Vein endothelial cell (primary cell): ENCODE measurements around the gene RIPOR3. TPM values are rescaled to one million over a fixed set of nuclear protein-coding genes. Genes with fewer than 3 reads are reported as not detected.

Experiments used
- small RNA-seq: library from RNA; depleted of rRNA; stranded (forward); fragments of <200 nt; gene quantifications from one replicate; pipeline ENCODE3, GENCODE V24; 2012
- total RNA-seq: library from RNA; depleted of rRNA; stranded (reverse); fragments of >200 nt; gene quantifications from 2 replicates; pipeline ENCODE4 v1.2.3, GENCODE V29; 2012

RIPOR3 gene
- total RNA-seq, result not detected in 2 replicates

GRCh38 chr20:50690650-50691572, at the start of gene RIPOR3:
Gene RIPOR3, minus strand, starts transcription at chr20:50691542. Its CDS starts 414 bp downstream, at chr20:50691128.

GRCh38 chr20:50731055-50731929, 40.0 kb upstream of the RIPOR3 start, which contains the start of gene PARD6B:
Gene PARD6B, plus strand, starts transcription at chr20:50731580. Its CDS starts 207 bp downstream, at chr20:50731787.

Small RNAs within 50 kb of the gene (small RNA-seq; reads per million reads assigned to genes)
- gene MIR1302-5 (not detected), gene MIR645 (not detected), gene RF00019 (not detected)

Other genes with a start within 250 kb of the RIPOR3 start
- gene PTPN1, start 181.2 kb downstream of the RIPOR3 start, total RNA-seq, result 63.0 and 71.6 TPM in 2 replicates
- 0.57 and 0.65 TPM in 2 replicates for gene PARD6B, start 40.0 kb upstream of the RIPOR3 start, total RNA-seq
- 1.1 and 1.3 TPM in 2 replicates for gene BCAS4, start 103.5 kb upstream of the RIPOR3 start, total RNA-seq
- 35.3 and 35.6 TPM in 2 replicates for gene ADNP, start 239.9 kb upstream of the RIPOR3 start, total RNA-seq